Mesenteric fat pad (tissue), 1 donor: ENCODE data around the gene TTC33. TPM values are rescaled to one million over a fixed set of nuclear protein-coding genes. Genes with fewer than 3 reads are reported as not detected.
"Not testable (repeated sequence)": the region's sequence is repeated elsewhere in the genome, so short reads cannot be mapped to it uniquely, and the experiment has no call there.

Experiments used
- DNase-seq: peaks from one replicate; pipeline ENCODE4 v3.0.0-alpha.2; 2020; ENCODE audit warnings: low spot score
- total RNA-seq: library from RNA; stranded (reverse); fragmentation: NEBNext Ultra II Directional; extraction: Animal tissue kit (Norgen Biotek cat#: 25700); gene quantifications from one replicate; pipeline ENCODE4 v1.2.1, GENCODE V29; 2021
- donor health status: DM: yes; HTN: yes; CAD: no.

TTC33 gene
- total RNA-seq, 1 donor from 2014 or later = 7.9 TPM

DNA sequence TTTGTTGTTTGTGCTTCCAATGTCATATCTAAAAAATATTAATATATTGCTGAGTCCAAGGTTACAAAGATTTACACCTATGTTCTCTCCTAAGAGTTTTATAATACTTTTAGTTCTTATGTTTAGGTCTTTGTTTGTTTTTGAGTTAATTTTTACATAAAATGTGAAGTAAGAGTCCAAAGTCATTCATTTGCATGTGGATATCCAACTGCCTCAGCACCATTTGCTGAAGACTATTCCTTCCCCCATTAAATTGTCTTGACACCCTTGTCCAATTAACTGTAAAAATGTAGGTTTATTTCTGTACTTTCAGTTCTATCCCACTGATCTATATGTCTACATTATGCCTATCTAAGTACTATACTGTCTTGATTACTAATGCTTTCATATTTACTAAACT, 35.7 kb downstream of the TTC33 start:
- DNase-seq = no peak

DNA sequence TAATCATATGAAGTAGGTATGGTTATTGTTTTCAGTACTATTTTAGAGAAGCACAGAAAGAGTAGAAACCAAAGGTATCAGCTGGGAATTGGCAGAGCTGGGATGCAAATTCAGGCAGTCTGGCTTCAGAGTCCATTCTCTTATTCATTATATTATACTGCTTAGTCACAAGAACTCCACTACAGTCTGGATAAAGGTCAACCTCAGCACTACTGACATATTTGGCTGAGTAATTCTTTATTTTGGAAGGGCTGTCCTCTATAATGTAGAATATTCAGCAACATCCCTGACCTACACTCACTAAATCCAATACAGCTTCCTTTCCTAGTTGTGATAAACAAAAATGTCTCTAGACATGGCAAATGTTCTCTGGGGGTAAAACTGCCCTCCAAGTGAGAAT, 38.5 kb downstream of the TTC33 start:
- DNase-seq = no peak

DNA sequence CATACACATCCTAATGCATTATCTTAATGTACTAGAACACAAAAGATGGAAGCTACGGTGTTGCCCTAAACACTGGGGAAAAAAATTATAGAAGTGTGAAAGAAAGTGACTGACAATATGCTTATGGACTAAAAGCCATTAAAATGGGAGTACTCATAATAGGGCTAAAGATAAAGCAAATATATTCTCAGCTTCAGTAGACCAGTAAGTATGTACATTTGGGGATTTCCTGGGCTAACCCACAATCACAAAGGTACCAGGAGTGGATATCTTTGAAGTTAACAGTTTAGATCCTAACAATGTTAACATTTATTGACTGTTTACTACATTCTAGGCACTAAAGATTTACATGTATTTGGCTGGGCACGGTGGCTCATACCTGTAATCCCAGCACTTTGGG, 39.2 kb downstream of the TTC33 start:
- DNase-seq = no peak

DNA sequence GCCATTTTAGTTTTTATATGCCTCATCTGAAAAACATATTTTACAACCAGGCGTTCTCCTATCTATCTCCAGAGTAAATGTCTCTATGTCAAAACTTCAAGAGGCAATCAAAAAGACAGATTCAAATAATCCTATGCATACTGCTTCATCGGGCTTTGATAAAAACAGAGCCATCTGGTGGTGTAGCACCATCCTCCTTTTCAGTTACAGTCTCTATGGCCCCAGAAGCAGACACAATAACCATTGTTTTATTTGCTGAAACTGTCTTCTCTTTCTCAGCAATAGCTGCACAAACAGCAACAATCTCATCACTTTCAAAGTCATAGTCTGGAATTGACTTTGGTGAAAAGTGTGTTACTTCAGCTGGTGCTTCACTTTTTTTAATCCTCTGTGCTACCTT, 39.8 kb downstream of the TTC33 start:
- DNase-seq = no peak

DNA sequence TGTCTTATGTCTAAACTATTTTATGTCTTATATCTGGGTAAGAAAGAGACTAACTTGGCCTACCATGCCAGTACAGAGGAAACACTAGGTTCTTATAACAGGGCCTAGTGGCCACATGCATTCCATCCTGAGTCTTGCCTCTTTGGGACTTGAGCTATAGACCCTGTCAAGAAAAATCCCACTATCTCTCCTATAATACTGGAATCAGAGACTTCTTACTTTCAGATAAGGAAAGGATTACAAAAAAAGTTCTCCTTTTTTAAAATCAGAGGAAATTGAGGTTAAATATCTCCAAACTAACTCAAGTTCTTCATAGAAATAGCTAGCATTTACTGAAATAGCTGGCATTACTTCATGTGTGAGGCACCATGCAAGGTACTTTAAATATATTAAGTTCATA, 41.8 kb downstream of the TTC33 start:
- no peak for DNase-seq

GRCh38 chr5:40710575-40710974, 45.2 kb downstream of the TTC33 start:
- not testable (repeated sequence) for DNase-seq

DNA sequence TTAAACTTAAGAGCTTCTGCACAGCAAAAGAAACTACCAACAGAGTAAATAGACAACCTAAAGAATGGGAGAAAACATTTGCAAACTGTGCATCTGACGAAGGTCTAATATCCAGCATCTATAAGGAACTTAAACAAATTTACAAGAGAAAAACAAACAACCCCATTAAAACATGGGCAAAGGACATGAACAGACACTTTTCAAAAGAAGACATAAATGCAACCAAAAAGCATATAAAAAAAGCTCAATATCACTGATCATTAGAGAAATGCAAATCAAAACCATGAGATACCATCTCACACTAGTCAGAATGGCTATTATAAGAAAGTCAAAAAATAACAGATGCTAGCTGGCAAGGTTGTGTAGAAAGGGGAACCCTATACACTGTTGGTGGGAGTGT, 50.3 kb downstream of the TTC33 start:
- not testable (repeated sequence) for DNase-seq

DNA sequence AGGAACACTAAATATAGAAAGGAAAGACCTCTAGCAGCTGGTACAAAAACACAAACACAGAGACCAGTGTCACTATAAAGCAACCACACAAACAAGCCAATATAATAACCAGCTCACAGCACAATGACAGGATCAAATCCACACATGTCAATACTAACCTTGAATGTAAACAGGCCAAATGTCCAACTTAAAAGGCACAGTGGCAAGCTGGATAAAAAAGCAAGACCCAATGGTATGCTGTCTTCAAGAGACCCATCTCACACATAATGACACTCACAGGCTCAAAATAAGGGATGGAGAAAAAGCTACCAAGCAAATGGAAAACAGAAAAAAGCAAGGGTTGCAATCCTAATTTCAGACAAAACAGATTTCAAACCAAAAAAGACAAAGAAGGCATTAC, 53.7 kb downstream of the TTC33 start:
- not testable (repeated sequence) for DNase-seq

DNA sequence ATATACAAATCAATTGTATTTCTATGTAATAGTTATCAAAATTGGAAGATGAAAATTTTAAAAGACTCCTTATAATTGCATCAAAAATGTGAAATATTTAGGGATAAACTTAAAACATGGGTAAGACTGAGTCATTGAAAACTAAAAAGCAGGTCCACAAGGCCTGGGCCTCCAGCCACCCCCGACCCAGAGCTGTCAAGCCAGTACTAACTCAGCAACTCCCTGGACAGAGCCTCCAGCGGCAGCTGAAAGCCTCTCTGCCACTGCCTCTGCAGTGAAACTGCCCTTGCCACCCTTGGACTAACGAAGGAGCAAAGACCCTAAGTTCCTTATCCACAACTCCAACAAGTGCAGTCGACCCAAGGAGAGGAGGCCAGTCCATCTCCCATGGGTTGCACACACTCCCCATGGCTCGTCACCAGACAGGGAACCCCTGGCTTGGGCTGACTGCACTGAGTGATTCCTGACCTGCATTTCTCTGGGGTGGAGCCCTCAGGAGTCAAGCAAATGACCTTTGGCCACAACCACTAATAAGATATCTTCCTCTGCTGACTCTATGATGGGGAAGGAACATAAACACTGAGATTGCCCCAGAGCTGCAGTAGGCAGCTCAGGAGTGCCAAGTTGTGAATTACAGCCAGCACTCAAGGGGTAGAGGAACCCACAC, 55.5 kb downstream of the TTC33 start:
- DNase-seq = no peak

- DNase-seq = no peak
Measured at GRCh38 chr5:40694433-40694832, 61.3 kb downstream of the TTC33 start.

DNA sequence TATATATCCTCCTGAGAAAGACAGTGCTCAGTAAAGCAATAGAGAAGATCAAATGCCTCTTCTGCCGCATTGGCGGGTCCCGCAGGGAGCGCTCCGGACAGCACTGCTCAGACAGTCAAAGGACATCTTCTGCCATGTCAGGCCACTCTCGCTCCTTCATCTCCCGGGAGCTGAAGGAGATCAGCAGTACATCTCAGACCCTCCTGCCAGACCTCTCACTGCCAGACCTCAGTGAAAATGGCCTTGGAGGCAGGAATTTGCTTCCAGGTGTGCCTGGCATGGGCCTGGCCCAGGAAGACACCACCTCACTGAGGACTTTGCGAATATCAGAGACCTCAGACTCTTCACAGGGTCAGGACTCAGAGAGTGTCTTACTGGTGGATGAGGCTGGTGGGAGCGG, 63.9 kb downstream of the TTC33 start:
- no peak for DNase-seq

DNA sequence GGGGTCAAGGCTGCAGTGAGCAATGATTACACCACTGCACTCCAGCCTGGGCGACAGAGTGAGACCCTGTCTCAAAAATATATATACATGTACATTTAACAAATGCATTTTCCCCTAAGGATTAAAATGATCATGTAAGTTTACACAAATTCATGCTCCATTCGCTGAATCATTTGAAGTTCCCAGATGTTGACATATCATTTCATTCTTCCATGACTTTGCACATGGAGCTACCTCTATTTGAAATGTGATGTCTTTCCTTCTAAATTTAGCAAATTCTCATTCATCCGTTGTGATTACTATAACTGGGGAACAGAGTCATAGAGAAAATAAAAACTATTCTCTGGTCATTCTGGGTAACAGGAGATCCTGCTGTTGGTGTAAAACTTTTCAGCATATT, 65.5 kb downstream of the TTC33 start:
- DNase-seq = no peak

GRCh38 chr5:40689438-40689837, 66.3 kb downstream of the TTC33 start:
- DNase-seq = no peak

- no peak for DNase-seq
Measured at GRCh38 chr5:40688996-40689395, 66.8 kb downstream of the TTC33 start.

DNA sequence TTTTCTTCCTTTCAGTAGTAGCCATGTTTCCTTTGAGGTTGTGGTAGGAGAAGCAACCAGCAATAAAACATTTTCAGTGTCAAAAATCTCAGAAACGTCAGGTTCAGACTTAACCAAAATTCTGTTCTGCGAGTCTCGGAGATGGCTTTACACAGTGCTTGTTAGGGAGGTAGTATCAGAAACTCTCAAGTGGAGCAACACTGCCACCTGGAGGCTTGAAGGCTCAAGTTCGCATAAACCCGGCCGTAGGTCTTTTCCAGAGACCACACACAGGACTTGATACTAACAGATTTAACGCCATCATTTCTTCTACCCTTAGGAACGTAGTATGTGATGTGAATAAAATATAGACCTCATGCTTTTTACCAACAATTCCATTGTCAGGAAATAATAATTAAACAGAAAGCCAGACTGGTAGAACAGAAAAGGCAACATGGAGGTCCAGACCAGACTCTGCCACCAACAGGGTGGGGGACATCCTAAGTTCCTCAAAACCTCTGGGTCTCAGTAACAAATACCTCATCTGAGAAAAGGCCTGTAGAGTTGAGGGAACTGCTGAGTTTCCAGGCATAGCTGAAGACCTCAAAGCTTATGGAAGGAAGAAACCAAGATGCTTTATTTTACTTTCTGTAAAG, 67.5 kb downstream of the TTC33 start:
- DNase-seq = no peak

- DNase-seq = no peak
Measured at GRCh38 chr5:40687321-40687720, 68.4 kb downstream of the TTC33 start.

DNA sequence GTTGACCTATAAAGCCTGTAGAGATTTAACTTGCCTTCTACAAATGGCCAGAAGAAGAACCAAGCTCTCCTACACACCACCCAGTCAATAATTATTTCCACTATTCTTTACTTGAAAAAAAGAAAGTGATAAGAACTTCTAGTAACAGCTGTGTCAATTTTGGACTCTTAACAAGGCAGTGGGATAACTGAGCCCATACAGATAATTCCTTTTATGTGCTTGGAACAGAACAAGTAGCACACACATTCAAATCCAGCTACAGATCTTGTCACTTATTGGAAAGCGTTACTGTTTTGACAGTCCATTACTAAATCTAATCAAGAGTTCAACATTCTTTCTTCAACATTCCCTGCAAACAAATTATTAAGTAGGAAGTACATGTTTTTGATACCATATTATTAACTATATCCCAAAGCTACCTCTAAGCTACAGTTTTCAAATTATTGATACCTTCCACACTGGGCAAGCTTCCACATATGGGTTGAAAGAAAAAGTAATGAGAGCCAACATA, 69.7 kb downstream of the TTC33 start:
- no peak for DNase-seq

DNA sequence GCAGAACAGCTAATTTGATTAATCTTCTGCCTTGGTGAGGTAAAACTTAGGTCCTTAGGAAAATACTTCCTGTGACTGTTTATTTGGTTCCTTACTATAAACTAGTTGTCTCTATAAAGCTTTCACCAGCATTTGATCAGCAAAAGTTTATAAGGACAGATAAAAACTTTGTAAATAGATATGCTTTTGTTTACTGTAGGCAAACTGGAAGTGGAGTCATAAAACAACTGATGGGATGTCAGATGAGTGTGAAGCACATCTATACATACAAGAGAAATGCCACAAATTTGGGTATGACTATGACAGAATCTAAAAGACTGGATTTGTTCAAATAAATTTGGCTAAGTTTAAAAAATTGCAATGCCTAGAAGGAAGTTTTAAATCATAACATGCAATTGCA, 70.6 kb downstream of the TTC33 start:
- no peak for DNase-seq

GRCh38 chr5:40683305-40683704, 72.5 kb downstream of the TTC33 start:
- DNase-seq = no peak

DNA sequence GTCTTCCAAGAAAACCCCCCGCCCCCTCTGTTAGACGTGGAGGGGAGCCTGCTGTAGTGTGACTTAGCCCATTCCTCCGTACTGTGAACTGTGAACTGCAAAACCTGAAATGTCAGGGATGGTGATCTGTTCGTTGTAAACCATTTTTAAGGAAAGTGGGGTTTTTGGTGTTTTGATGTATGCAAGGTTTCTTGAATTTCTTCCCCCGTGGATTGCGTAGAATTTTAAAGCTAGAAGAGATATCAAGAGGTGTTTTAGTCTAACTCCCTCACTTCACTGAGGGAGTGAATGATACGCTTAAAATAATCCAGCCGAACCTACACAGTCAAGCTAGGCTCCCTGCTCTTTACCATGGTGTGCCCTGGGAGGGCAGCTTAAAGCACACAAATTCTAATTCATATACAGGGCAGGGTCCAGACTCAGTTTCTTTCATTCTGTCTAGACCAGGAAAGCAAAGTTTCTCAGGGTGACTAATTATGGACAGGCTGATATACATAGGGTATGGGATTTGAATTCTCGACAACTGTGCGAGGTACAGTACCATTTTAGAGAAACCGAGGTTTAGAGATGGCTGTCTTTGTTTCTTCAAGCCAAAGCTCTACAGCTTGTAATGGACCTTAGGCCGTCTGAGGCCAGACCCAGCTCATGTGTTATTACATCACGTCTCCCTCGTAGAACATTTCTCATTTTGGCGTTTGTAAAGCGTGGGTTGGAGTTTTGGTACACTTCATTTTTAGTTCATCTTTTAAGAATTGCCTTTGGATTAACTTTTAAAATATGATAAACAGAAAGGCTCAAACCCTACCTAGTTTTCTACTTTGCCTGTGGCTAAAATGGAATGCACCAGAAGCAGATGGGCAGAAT, 73.4 kb downstream of the TTC33 start:
- no peak for DNase-seq

GRCh38 chr5:40681363-40682153, 74.2 kb downstream of the TTC33 start:
- no peak for DNase-seq
